PC-9 (cell line): Measurements from ENCODE around the gene RALBP1.

Source experiments
- EZH2 ChIP-seq: fragments of 200-600 bp; sonication (generic); IDR thresholded peaks from 2 replicates; pipeline ENCODE4 v1.8.0; 2017; ENCODE audit warnings: antibody characterized with exemption, low read depth
- TF ChIP-seq, protein P1 (sequence below): fragments of 200-600 bp; sonication (generic); conservative IDR thresholded peaks from 2 replicates; pipeline ENCODE4 v1.6.1; 2017; ENCODE audit warnings: mixed run types, antibody characterized with exemption, mild to moderate bottlenecking, moderate library complexity

DNA sequence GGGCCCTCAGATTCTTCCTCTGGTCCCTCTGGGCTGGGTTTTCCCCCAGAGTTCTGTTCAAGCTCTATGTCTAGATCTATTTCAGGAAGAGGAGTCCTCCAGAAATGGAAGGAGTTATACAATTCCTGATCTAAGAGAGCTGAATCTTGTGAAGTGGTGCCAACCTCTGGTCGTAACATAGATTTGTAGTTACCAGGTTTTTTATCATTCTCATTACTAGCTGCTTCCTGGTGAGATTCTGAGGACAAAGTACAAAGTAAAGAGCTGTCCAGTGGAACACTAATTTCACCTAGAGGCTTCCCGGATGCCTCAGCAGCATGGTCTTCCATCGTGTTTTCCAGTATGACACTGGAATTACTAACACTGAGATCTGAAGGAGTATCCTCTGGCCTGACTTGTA, 94.9 kb downstream of the RALBP1 start:
- TF ChIP-seq, protein P1, sequence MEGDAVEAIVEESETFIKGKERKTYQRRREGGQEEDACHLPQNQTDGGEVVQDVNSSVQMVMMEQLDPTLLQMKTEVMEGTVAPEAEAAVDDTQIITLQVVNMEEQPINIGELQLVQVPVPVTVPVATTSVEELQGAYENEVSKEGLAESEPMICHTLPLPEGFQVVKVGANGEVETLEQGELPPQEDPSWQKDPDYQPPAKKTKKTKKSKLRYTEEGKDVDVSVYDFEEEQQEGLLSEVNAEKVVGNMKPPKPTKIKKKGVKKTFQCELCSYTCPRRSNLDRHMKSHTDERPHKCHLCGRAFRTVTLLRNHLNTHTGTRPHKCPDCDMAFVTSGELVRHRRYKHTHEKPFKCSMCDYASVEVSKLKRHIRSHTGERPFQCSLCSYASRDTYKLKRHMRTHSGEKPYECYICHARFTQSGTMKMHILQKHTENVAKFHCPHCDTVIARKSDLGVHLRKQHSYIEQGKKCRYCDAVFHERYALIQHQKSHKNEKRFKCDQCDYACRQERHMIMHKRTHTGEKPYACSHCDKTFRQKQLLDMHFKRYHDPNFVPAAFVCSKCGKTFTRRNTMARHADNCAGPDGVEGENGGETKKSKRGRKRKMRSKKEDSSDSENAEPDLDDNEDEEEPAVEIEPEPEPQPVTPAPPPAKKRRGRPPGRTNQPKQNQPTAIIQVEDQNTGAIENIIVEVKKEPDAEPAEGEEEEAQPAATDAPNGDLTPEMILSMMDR, result no peak
- TF ChIP-seq EZH2, result no peak
